SH-SY5Y (cell line): ENCODE results near the gene DDC.

ENCODE experiments used
- GATA2 ChIP-seq: IDR thresholded peaks from 2 replicates; pipeline ENCODE4 v1.6.1; 2011; ENCODE audit warnings: mild to moderate bottlenecking, low read depth, low read length
- GATA3 ChIP-seq: IDR thresholded peaks from 2 replicates; pipeline ENCODE4 v1.6.1; 2011; ENCODE audit warnings: low read depth, mild to moderate bottlenecking, low read length, moderate library complexity

- TF ChIP-seq GATA3 (no peak), GATA2 (no peak)
These were observed 133.9 kb downstream of the DDC start for GRCh38 chr7:50431316-50431715.
